Muscle of leg (tissue), 11 donors: Measurements from ENCODE around the gene TSPEAR. TPM values are rescaled to one million over a fixed set of nuclear protein-coding genes. Genes with fewer than 3 reads are reported as not detected.
"Not testable (repeated sequence)": the region's sequence is repeated elsewhere in the genome, so short reads cannot be mapped to it uniquely, and the experiment has no call there.

ENCODE experiments used
- DNase-seq: peaks from one replicate; pipeline ENCODE4 v3.0.0; 2013
- H3K27ac ChIP-seq: one replicate; pipeline ENCODE4 v1.5.1; 2013; ENCODE audit warnings: mild to moderate bottlenecking, low read length, control low read depth
- H3K27me3 ChIP-seq: one replicate; pipeline ENCODE4 v1.6.1; 2013; ENCODE audit warnings: low read length; ENCODE audit not compliant: control insufficient read depth, insufficient read depth
- H3K36me3 ChIP-seq: one replicate; pipeline ENCODE4 v1.6.1; 2013; ENCODE audit warnings: low read length; ENCODE audit not compliant: control insufficient read depth, insufficient read depth
- H3K4me1 ChIP-seq: one replicate; pipeline ENCODE4 v1.6.1; 2013; ENCODE audit warnings: low read length; ENCODE audit not compliant: control insufficient read depth, insufficient read depth
- H3K4me3 ChIP-seq: one replicate; pipeline ENCODE4 v1.5.1; 2013; ENCODE audit warnings: low read length, control low read depth
- H3K9me3 ChIP-seq: replicated peaks from 2 replicates; pipeline ENCODE4 v1.6.1; 2013; ENCODE audit warnings: low read depth, low read length; ENCODE audit not compliant: control insufficient read depth
- WGBS: methylation state at CpG from one replicate; pipeline ENCODE4 v1.1.5; 2013; ENCODE audit warnings: missing lambda C conversion rate; ENCODE audit not compliant: insufficient coverage; 5-methylcytosine and 5-hydroxymethylcytosine counted together
- polyA plus RNA-seq, 8 donors: library from polyadenylated mRNA; unstranded; fragments of 120-200 nt; gene quantifications; one replicate each; pipeline versions ENCODE4 v1.2.1 to v1.2.3, GENCODE V29; 2013; ENCODE audit warnings: inconsistent platforms in 1 of 8, low replicate concordance in 1 of 8; ENCODE audit not compliant: insufficient read length in 8 of 8, insufficient read depth in 1 of 8
- total RNA-seq: library from RNA; stranded (reverse); fragments of 120-200 nt; gene quantifications from one replicate; pipeline ENCODE4 v1.2.4, GENCODE V29; 2013

TSPEAR gene
- total and polyA plus RNA-seq, 9 donors: 0.04 to 1.5 (median 0.10) TPM; not detected in 2

DNA sequence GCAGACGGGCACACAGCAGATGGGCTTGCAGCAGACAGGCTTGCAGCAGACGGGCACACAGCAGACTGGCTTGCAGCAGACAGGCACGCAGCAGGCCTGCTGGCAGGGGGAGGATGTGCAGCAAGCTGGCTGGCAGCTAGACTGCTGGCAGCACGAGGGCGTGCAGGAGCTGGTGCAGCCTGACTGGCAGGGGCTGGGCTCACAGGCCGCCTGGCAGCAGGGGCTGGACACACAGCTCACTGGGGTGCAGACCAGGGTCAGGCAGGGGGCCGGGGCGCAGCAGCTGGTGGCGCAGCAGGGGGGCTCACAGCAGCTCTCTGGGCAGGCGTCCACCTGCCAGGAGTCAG is 153.1 kb downstream of the TSPEAR start:
- H3K4me1 ChIP-seq, DNase-seq, H3K4me3 ChIP-seq, H3K27ac ChIP-seq, H3K27me3 ChIP-seq, H3K36me3 ChIP-seq, H3K9me3 ChIP-seq: not testable (repeated sequence)
- WGBS: 64% methylated on average over 4 of the region's 10 CpGs

DNA sequence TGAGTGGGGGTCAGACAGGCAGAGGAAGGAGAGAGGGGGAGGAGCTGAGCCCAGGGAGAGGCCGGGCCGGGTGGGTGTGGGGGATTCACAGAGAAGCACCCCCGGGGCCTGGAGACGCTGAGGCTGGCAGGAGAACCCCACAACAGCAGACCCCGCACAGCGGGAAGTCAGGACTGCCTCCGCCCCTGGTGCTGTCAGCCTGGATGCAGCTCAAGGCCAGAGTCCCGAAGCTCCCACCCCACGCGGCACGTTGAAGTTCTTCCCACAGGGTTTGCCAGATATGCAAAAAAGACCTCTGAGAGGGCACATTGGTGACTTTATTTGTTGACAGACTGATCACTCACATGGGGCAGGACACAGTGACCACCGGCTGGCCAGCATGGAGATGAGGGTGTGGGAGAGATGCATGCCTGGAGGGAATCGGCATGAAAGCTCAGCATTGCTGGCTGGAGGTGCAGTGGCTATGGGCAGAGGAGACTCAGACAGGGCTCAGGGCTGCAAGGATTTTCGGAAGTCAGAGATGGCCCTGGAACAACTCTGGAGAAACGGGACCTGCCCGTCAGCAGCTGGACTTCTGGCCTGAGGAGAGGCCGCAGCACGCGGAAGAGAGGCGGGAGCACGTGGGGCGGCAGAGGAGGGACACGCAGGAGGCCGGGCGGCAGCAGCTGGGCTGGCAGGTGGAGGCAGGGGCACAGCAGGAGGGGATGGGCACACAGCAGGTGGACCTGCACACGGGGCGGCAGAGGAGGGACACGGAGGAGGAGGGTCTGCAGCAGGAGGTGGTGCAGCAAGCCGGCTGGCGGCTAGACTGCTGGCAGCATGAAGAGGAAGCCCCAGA is 153.7 kb downstream of the TSPEAR start:
- DNase-seq: no peak
- H3K27ac ChIP-seq: no peak overlapping the region
- peaks cover 3% of the 10 kb centered on the region for H3K4me1 ChIP-seq
- H3K36me3 ChIP-seq: no peaks in the 10 kb centered on the region
- 55% methylated on average over 25 of the region's 30 CpGs for WGBS
- H3K27me3 ChIP-seq: peaks cover 9% of the 10 kb centered on the region
- no peaks in the 10 kb centered on the region for H3K9me3 ChIP-seq
- H3K4me3 ChIP-seq: no peak overlapping the region

DNA sequence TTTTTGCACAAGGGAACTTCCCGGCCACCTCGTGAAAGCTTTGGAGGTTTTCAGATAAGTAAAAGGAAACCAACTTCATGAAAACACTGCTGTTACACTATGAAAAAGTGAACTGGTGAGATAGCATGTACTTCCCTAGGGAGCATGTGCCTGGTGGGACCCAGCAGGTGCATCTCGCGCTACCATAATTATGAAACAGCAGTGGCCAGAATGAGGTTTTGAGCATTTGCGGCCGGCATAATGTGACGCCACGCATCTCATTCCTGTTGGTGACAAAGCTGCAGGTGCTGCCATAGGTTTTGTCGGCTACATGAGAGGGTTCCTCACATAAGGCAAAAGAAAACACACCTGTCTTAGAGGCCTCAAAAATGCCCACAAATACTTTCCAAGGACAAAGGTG is 154.5 kb downstream of the TSPEAR start:
- WGBS: 81% methylated on average over 7 of the region's 9 CpGs
- peaks cover 3% of the 10 kb centered on the region for H3K4me1 ChIP-seq
- H3K4me3 ChIP-seq: no peak overlapping the region
- no peak overlapping the region for H3K27ac ChIP-seq
- H3K36me3 ChIP-seq: no peaks in the 10 kb centered on the region
- peaks cover 9% of the 10 kb centered on the region for H3K27me3 ChIP-seq
- H3K9me3 ChIP-seq: no peaks in the 10 kb centered on the region
- DNase-seq: no peak

DNA sequence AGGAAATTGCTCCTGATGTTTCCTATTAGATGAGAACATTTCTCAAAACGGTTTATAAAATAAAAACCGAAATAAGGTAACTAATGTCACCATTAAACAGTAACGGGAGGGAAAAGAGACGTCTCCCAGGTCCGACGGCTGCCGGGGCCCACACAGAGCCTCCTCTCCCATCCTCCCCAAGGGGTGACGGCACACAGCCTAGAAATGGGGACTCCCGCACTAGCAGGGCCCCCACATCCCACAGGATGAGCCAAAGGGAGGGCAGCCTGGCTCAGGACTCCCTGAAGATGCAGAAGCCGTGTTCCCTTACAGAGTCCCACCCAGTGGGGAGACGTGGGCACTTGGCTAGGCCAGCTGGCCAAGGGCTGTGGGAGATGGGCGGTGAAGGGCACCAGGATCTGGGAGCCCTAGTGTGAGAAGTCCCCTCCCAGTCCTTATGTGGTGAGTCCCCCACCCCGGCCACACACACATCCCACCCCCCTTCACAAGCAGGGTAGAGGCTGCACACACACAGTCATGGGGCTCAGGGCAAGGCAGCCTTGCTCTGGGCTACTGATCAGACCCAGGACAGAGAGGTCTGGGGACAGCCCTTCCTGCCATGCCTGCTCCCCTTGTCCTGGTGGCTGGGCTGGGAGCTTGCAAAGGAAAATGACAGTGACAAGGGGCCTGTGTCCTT is 156.0 kb downstream of the TSPEAR start:
- Histone ChIP-seq H3K9me3 (no peaks in the 10 kb centered on the region), H3K4me3 (no peak overlapping the region), H3K27ac (no peak overlapping the region), H3K4me1 (peaks cover 3% of the 10 kb centered on the region), H3K36me3 (no peaks in the 10 kb centered on the region), H3K27me3 (peaks cover 9% of the 10 kb centered on the region)
- DNase-seq: no peak
- 55% methylated on average over 2 of the region's 13 CpGs for WGBS

DNA sequence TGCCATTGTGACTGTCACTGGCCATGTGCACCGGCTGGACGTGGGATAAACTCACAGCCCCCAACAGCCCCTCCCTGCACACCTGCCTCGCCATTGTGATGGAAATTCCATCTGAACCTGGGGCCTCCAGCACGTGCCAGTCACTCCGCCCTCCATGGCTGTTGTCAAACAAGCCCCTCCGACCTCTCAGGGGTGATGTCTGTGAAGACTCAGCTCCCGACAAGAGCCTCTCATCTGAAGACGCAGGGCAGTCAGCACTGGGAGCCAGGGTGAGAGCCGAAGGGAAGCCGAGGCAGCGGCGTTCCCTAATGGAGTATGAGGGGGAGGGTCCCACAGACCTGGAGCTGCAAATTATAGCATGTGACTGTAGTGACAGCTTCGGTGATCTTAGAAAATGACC is 158.7 kb downstream of the TSPEAR start:
- DNase-seq: no peak
- Histone ChIP-seq H3K4me3 (no peak overlapping the region), H3K36me3 (no peaks in the 10 kb centered on the region), H3K4me1 (peaks cover 5% of the 10 kb centered on the region), H3K27me3 (peaks cover 12% of the 10 kb centered on the region), H3K9me3 (no peaks in the 10 kb centered on the region), H3K27ac (no peak overlapping the region)
- 67% methylated on average over 13 of the region's 13 CpGs for WGBS

DNA sequence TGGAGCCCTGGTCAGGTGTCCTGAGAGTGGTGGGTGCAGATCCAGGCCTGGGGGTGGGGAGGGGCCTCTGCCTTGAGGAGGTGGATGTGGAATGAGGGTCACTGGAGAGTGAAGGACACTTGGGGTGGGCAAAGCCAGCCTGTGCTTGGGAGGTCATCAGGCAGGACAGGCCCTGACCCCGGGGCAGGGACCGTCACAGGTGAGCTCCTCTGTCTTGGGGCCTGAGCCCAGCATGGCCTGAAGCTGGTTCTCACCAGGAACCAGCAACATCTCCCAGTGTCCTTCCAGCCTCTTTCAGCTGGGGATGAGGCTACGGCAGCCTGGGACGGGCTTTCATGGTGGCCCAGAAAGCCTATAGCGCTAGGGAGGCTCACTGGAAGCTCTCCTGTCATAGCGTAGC is 159.2 kb downstream of the TSPEAR start:
- Histone ChIP-seq H3K36me3 (no peaks in the 10 kb centered on the region), H3K9me3 (no peaks in the 10 kb centered on the region), H3K4me1 (peaks cover 2% of the 10 kb centered on the region), H3K27ac (no peak overlapping the region), H3K27me3 (peaks cover 9% of the 10 kb centered on the region), H3K4me3 (no peak overlapping the region)
- no peak for DNase-seq
- WGBS: 78% methylated on average over 6 of the region's 6 CpGs

DNA sequence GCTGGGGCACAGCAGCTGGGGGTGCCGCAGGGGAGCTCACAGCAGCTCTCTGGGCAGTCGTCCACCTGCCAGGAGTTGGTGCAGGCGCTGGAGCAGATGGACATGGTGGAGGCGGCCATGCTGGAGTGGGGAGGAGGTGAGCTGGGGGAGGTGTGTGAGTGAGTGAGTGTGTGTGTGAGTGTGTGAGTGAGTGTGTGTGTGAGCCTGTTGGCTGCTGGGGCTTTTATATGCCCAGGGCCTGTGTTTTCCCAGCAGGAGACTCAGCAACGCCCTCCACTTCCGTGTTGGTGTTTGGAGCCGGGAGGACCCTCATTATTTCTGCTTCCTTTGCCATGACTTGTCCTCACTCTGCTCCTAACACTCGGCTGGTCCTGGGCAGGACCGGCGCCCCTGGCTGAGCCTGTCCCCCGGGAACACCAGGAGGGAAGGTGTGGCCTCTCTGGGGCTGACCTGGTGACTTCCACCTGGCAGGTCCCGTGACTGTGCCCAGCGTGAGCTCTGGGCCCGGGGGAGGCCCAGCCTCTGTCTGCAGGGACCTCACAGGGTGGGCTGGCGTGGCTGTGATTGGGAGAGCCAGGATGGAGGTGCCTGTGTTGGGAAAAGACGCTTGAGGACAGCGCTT is 159.9 kb downstream of the TSPEAR start, which contains the start of gene KRTAP10-2:
Gene KRTAP10-2, minus strand, starts transcription at position 166 of the 622 bp plus-strand sequence. Its CDS starts 47 bp downstream, at position 119.
- peaks cover 6% of the 10 kb centered on the region for H3K27me3 ChIP-seq
- 44% methylated on average over 9 of the region's 17 CpGs for WGBS

DNA sequence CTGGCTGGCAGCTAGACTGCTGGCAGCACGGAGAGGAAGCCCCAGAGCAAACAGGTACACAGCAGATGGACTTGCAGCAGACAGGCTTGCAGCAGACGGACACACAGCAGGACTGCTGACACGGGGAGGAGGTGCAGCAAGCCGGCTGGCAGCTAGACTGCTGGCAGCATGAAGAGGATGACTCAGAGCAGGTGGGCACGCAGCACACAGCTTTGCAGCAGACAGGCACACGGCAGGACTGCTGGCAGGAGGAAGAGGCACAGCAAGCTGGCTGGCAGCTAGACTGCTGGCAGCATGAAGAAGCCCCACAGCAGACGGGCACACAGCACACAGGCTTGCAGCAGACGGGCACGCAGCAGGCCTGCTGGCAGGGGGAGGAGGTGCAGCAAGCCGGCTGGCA is 160.6 kb downstream of the TSPEAR start:
- Histone ChIP-seq H3K4me3 (no peak overlapping the region), H3K36me3 (no peaks in the 10 kb centered on the region), H3K9me3 (no peaks in the 10 kb centered on the region), H3K4me1 (peaks cover 2% of the 10 kb centered on the region), H3K27me3 (peaks cover 6% of the 10 kb centered on the region), H3K27ac (no peak overlapping the region)
- WGBS: 58% methylated on average over 9 of the region's 10 CpGs
- DNase-seq: no peak

More for the DNA sequence above, 159.9 kb downstream of the TSPEAR start, which contains the start of gene KRTAP10-2:
- H3K27ac ChIP-seq: no peak within 1 kb of the TSS
- no peak for DNase-seq
- H3K4me3 ChIP-seq: no peak within 1 kb of the TSS
- peaks cover 2% of the 10 kb centered on the region for H3K4me1 ChIP-seq
- no peaks in the 10 kb centered on the region for H3K36me3 ChIP-seq
- H3K9me3 ChIP-seq: no peaks in the 10 kb centered on the region

DNA sequence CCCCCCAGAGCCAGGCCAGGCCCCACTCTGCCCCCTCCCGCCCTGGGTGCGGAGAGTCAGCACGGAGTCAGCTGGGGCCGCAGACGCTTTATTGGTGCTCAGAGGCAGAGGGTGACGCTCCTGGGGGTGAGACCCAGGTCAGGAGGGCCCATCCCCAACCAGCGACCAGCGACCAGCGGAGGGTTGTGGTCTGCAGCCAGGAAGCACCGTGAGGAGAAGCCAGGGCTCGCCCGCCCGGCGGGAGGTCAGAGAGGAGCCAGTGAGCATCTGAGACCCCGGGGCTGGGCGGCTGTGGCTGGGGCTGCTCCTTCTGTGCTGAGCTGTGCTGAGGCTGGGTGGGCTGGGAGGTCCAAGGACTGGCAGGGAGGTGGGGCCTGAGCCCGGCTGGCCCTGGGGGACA is 161.1 kb downstream of the TSPEAR start:
- H3K36me3 ChIP-seq, H3K27me3 ChIP-seq, H3K27ac ChIP-seq, H3K9me3 ChIP-seq, DNase-seq, H3K4me3 ChIP-seq, H3K4me1 ChIP-seq: not testable (repeated sequence)
- 23% methylated on average over 11 of the region's 17 CpGs for WGBS

DNA sequence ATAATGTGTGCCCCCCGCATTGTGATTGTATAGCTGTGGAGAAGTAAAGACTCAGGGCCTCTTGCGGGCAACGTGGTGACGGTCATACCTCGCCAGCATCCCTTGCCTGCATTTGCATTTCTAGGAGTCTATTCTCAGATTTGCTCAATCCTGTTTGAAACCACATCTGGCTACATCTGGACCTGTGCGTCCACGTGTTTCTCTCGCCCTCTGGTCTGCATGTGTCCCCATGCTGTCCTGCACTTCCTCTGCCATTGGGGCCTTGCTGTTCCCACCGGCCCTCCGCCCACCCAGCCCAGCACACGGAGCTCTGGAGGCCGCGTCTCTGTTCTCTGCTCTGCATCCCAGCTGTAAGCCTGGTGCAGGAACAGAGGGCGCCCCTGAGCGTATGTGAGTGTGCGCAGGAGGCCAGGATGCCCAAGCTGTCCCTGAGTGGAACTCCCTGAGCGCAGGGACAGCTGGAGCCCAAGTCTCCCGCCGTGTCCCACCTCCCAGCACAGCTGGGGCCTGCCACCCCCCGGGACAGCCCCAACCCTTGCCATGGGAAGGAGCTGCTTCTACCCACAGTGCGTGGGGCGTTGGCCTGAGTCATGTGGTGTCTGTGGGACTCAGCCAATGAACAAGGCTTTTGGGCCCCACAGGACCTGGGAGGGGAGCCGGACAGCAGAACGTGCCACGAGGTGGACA is 161.7 kb downstream of the TSPEAR start:
- H3K4me1 ChIP-seq: peaks cover 2% of the 10 kb centered on the region
- no peak overlapping the region for H3K4me3 ChIP-seq
- WGBS: 45% methylated on average over 22 of the region's 25 CpGs
- peaks cover 6% of the 10 kb centered on the region for H3K27me3 ChIP-seq
- DNase-seq: no peak
- no peaks in the 10 kb centered on the region for H3K9me3 ChIP-seq
- no peak overlapping the region for H3K27ac ChIP-seq
- H3K36me3 ChIP-seq: no peaks in the 10 kb centered on the region
